ENCODE data around the gene PAFAH2. TPM values are rescaled to one million over a fixed set of nuclear protein-coding genes. Genes with fewer than 3 reads are reported as not detected.

The PAFAH2 gene
- polyA plus RNA-seq, 1 of the 3 experiments (the other 2 are of a cell fraction) = 10.8 TPM

GRCh38 chr1:25912076-25912831, 85.6 kb downstream of the PAFAH2 start (continued):
- TF ChIP-seq REST (IDR thresholded peaks at IDR 0.05; ENCODE audit: low read depth, low read length) (no peak), JUND (IDR thresholded peaks at IDR 0.05) (peak; percentile 56; the same call in 1 of the 2 replicates), TCF12 (IDR thresholded peaks at IDR 0.05) (0 out of 2 replicates have a peak, but pooled peaks have one; percentile 2), ELF1 (IDR thresholded peaks at IDR 0.05) (no peak), RXRA (IDR thresholded peaks at IDR 0.05; ENCODE audit: borderline replicate concordance, low read depth) (no peak), USF2 (IDR thresholded peaks at IDR 0.05; ENCODE audit: borderline replicate concordance, low read depth, low read length) (no peak), RFX5 (IDR thresholded peaks at IDR 0.05; ENCODE audit: low read length) (no peak), USF1 (IDR thresholded peaks at IDR 0.05; ENCODE audit: borderline replicate concordance, low read depth) (no peak), FOXM1 (IDR thresholded peaks at IDR 0.05; ENCODE audit: low read depth) (no peak), NFIC (IDR thresholded peaks at IDR 0.05; ENCODE audit: borderline replicate concordance) (no peak), ZBTB33 (IDR thresholded peaks at IDR 0.05; ENCODE audit: borderline replicate concordance, low read depth) (no peak), IRF3 (IDR thresholded peaks at IDR 0.05; ENCODE audit: low read depth, low read length) (no peak), CHD2 (IDR thresholded peaks at IDR 0.05; ENCODE audit: low read length, partially characterized antibody) (no peak)

All from SK-N-SH (cell line).